WTC11 (cell line): ENCODE data around the gene RRAGA. TPM values are rescaled to one million over a fixed set of nuclear protein-coding genes. Genes with fewer than 3 reads are reported as not detected.

ENCODE experiments used
- ATAC-seq: fragments of 200-7000 bp; cut with Tn5 transposase; 2 replicates; pipeline ENCODE4 v1.10.0; 2021; ENCODE audit warnings: mild to moderate bottlenecking, moderate library complexity
- CTCF ChIA-PET: fragments of 300-600 bp; sonication (Branson Sonifier 250); formaldehyde crosslinking; loops from one replicate; lab custom pipeline; 2021; ENCODE audit warnings: antibody characterized with exemption; lab: Charles Lee
- POLR2A ChIA-PET: fragments of 350-600 bp; sonication (Branson Sonifier 250); formaldehyde crosslinking; loops from one replicate; lab custom pipeline; 2021; ENCODE audit warnings: antibody characterized with exemption; lab: Charles Lee
- DNase-seq: peaks from one replicate; pipeline ENCODE4 v3.0.0; 2021; ENCODE audit warnings: low spot score
- H3K27ac Mint-ChIP-seq: 2 replicates; pipeline ENCODE4 v1.8.0; 2021; ENCODE audit warnings: mixed read lengths
- H3K27me3 Mint-ChIP-seq: 2 replicates; pipeline ENCODE4 v1.8.0; 2021; ENCODE audit warnings: low read depth, mild to moderate bottlenecking, moderate library complexity, mixed read lengths
- H3K36me3 Mint-ChIP-seq: 2 replicates; pipeline ENCODE4 v1.8.0; 2021; ENCODE audit warnings: mixed read lengths
- H3K4me1 Mint-ChIP-seq: 2 replicates; pipeline ENCODE4 v1.8.0; 2022; ENCODE audit warnings: mixed read lengths
- H3K4me3 Mint-ChIP-seq: 2 replicates; pipeline ENCODE4 v1.8.0; 2021; ENCODE audit warnings: mild to moderate bottlenecking, moderate library complexity, mixed read lengths
- H3K9me3 Mint-ChIP-seq: 2 replicates; pipeline ENCODE4 v1.8.0; 2021; ENCODE audit warnings: mixed read lengths
- EMX1 ChIP-seq: fragments of 250-450 bp; sonication (Bioruptor Pico); IDR thresholded peaks from 2 replicates; pipeline ENCODE4 v1.8.0; 2021; ENCODE audit warnings: mild to moderate bottlenecking
- GTF2I ChIP-seq: fragments of 250-450 bp; sonication (Bioruptor Pico); conservative IDR thresholded peaks from 2 replicates; pipeline ENCODE4 v1.4.0; 2021; ENCODE audit warnings: mild to moderate bottlenecking
- TEAD4 ChIP-seq: sonication (generic); formaldehyde crosslinking; IDR thresholded peaks from 2 replicates; pipeline ENCODE4 v1.8.0; 2022; ENCODE audit warnings: mild to moderate bottlenecking, missing genetic modification reagents
- ZNF232 ChIP-seq: sonication (generic); formaldehyde crosslinking; IDR thresholded peaks from 2 replicates; pipeline ENCODE4 v1.8.0; 2022; ENCODE audit warnings: mild to moderate bottlenecking, missing genetic modification reagents
- total RNA-seq: library from RNA; stranded (reverse); gene quantifications from 3 replicates; pipeline ENCODE4 v1.2.3, GENCODE V29; 2021
- TF ChIP-seq, protein P1 (sequence below): sonication (generic); formaldehyde crosslinking; IDR thresholded peaks from 2 replicates; pipeline ENCODE4 v1.8.1; 2022; ENCODE audit warnings: low read depth, mild to moderate bottlenecking, moderate library complexity, missing genetic modification reagents, borderline replicate concordance
- TF ChIP-seq, protein P2 (sequence below): sonication (generic); formaldehyde crosslinking; IDR thresholded peaks from 2 replicates; pipeline ENCODE4 v1.8.0; 2022; ENCODE audit warnings: mild to moderate bottlenecking, missing genetic modification reagents
- TF ChIP-seq, protein P3 (sequence below): sonication (generic); formaldehyde crosslinking; IDR thresholded peaks from 2 replicates; pipeline ENCODE4 v1.8.1; 2022; ENCODE audit warnings: mild to moderate bottlenecking, missing genetic modification reagents, moderate library complexity, borderline replicate concordance
- TF ChIP-seq, protein P4 (sequence below): fragments of 250-450 bp; sonication (Bioruptor Pico); conservative IDR thresholded peaks from 2 replicates; pipeline ENCODE4 v1.9.0; 2021; ENCODE audit warnings: mild to moderate bottlenecking
- TF ChIP-seq, protein P5 (sequence below): sonication (generic); formaldehyde crosslinking; IDR thresholded peaks from 2 replicates; pipeline ENCODE4 v1.8.0; 2022; ENCODE audit warnings: mild to moderate bottlenecking, missing genetic modification reagents
- TF ChIP-seq, protein P6 (sequence below): sonication (generic); formaldehyde crosslinking; IDR thresholded peaks from 2 replicates; pipeline ENCODE4 v1.8.0; 2022; ENCODE audit warnings: missing genetic modification reagents
- TF ChIP-seq, protein P7 (sequence below): fragments of 250-450 bp; sonication (Bioruptor Pico); IDR thresholded peaks from 2 replicates; pipeline ENCODE4 v1.9.0; 2021; ENCODE audit warnings: mild to moderate bottlenecking, borderline replicate concordance
- TF ChIP-seq, protein P8 (sequence below): sonication (generic); formaldehyde crosslinking; IDR thresholded peaks from 2 replicates; pipeline ENCODE4 v1.8.1; 2023; ENCODE audit warnings: mild to moderate bottlenecking, moderate library complexity, missing genetic modification reagents
- TF ChIP-seq, protein P9 (sequence below): fragments of 250-450 bp; sonication (Bioruptor Pico); IDR thresholded peaks from 2 replicates; pipeline ENCODE4 v2.1.2; 2022; ENCODE audit warnings: mild to moderate bottlenecking, moderate library complexity
- TF ChIP-seq, protein P10 (sequence below): fragments of 250-450 bp; sonication (Bioruptor Pico); IDR thresholded peaks from 2 replicates; pipeline ENCODE4 v1.9.0; 2021; ENCODE audit warnings: mild to moderate bottlenecking

The RRAGA gene
- total RNA-seq, 1 experiment from 2014 or later, result 50.1 TPM

DNA sequence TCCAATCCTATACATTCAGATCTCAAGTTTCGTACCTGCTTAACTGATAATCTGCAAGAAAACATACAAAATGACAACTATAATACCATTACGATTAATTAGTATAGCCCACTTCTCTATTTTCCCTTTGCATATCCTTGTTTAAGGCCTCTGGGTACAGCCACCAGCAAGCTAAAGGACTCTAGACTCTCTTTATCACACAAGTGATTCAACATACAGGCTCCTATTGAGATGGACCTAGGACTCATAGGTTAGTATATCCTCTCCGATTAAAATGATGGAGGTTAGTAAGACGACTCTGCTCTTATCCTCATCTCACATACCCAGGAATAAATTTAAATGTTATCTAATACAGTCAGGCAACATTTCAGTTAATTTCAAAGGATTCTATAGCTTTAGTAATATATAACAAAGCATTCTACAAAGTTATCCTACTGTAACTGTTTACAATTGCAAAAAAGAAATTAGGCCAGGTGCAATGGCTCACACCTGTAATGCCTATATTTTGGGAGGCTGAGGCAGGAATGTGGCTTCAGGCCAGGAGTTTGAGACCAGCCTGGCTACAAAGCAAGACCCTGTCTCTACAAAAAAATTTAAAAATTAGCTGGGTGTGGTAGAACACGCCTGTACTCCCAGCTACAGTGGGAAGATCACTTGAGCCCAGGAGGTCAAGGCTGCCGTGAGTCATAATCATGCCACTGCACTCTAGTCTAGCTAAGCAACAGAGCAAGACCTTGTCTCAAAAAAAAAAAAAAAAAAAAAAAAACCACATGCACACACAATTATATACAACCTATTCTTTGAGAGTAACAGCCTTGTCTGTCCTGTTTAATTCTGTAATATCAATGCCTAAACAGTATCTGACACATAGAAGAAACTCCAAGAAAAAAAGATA is 38.1 kb downstream of the RRAGA start:
- ChIA-PET CTCF (interaction anchor here (0.6 to 3.5 kb wide), 4 partner anchors 38 to 377 kb away, joined by 3 to 19 read pairs (median 8); partner anchors contain the start of gene RRAGA), POLR2A (no interaction called here)
- DNase-seq (no peak), ATAC-seq (no peak)
- peaks cover 62% of the 10 kb centered on the region for H3K36me3 Mint-ChIP-seq
- no peaks in the 10 kb centered on the region for H3K4me1 Mint-ChIP-seq
- no peak overlapping the region for H3K4me3 Mint-ChIP-seq
- no peaks in the 10 kb centered on the region for H3K9me3 Mint-ChIP-seq
- H3K27me3 Mint-ChIP-seq, result no peaks in the 10 kb centered on the region
- no peak overlapping the region for H3K27ac Mint-ChIP-seq
- TF ChIP-seq, protein P1, sequence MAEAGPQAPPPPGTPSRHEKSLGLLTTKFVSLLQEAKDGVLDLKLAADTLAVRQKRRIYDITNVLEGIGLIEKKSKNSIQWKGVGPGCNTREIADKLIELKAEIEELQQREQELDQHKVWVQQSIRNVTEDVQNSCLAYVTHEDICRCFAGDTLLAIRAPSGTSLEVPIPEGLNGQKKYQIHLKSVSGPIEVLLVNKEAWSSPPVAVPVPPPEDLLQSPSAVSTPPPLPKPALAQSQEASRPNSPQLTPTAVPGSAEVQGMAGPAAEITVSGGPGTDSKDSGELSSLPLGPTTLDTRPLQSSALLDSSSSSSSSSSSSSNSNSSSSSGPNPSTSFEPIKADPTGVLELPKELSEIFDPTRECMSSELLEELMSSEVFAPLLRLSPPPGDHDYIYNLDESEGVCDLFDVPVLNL (CRISPR knock-in tag), result no peak
- TF ChIP-seq, protein P2, sequence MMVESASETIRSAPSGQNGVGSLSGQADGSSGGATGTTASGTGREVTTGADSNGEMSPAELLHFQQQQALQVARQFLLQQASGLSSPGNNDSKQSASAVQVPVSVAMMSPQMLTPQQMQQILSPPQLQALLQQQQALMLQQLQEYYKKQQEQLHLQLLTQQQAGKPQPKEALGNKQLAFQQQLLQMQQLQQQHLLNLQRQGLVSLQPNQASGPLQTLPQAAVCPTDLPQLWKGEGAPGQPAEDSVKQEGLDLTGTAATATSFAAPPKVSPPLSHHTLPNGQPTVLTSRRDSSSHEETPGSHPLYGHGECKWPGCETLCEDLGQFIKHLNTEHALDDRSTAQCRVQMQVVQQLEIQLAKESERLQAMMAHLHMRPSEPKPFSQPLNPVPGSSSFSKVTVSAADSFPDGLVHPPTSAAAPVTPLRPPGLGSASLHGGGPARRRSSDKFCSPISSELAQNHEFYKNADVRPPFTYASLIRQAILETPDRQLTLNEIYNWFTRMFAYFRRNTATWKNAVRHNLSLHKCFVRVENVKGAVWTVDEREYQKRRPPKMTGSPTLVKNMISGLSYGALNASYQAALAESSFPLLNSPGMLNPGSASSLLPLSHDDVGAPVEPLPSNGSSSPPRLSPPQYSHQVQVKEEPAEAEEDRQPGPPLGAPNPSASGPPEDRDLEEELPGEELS (CRISPR knock-in tag), result no peak
- TF ChIP-seq, protein P3, sequence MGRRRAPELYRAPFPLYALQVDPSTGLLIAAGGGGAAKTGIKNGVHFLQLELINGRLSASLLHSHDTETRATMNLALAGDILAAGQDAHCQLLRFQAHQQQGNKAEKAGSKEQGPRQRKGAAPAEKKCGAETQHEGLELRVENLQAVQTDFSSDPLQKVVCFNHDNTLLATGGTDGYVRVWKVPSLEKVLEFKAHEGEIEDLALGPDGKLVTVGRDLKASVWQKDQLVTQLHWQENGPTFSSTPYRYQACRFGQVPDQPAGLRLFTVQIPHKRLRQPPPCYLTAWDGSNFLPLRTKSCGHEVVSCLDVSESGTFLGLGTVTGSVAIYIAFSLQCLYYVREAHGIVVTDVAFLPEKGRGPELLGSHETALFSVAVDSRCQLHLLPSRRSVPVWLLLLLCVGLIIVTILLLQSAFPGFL (CRISPR knock-in tag), result no peak
- TF ChIP-seq, protein P4, sequence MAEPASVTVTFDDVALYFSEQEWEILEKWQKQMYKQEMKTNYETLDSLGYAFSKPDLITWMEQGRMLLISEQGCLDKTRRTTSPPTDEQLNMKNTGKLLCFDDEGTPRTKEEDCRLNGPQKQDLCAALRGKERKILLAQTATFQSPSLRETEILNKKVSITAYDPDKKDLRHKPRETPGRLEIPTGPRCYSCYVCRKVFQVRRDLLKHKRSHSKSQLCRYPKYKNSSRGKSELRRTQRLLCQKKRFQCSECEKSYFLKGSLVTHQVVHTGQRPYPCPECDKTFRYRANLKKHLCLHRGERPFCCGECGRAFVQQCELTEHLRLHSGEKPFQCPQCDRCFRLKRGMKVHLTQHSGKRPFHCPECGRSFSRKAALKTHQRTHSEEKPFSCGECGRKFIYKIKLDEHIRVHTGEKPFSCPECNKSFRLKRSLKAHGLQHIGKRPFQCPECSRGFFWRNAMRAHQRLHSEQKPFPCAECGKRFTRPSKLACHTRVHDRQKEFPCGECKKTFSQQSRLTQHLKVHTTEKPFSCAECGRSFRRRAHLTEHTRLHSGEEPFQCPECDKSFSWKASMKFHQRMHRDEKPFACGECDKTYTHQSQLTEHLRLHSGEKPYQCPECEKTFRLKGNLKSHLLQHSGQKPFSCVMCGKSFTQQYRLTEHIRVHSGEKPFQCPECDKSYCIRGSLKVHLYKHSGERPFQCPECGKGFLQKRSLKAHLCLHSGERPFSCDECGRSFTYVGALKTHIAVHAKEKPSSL, result no peak
- TF ChIP-seq ZNF232 (CRISPR knock-in tag) (no peak), GTF2I (no peak), TEAD4 (CRISPR knock-in tag) (no peak), EMX1 (CRISPR knock-in tag) (no peak)
- TF ChIP-seq, protein P5, sequence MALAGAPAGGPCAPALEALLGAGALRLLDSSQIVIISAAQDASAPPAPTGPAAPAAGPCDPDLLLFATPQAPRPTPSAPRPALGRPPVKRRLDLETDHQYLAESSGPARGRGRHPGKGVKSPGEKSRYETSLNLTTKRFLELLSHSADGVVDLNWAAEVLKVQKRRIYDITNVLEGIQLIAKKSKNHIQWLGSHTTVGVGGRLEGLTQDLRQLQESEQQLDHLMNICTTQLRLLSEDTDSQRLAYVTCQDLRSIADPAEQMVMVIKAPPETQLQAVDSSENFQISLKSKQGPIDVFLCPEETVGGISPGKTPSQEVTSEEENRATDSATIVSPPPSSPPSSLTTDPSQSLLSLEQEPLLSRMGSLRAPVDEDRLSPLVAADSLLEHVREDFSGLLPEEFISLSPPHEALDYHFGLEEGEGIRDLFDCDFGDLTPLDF (CRISPR knock-in tag), result no peak
- TF ChIP-seq, protein P6, sequence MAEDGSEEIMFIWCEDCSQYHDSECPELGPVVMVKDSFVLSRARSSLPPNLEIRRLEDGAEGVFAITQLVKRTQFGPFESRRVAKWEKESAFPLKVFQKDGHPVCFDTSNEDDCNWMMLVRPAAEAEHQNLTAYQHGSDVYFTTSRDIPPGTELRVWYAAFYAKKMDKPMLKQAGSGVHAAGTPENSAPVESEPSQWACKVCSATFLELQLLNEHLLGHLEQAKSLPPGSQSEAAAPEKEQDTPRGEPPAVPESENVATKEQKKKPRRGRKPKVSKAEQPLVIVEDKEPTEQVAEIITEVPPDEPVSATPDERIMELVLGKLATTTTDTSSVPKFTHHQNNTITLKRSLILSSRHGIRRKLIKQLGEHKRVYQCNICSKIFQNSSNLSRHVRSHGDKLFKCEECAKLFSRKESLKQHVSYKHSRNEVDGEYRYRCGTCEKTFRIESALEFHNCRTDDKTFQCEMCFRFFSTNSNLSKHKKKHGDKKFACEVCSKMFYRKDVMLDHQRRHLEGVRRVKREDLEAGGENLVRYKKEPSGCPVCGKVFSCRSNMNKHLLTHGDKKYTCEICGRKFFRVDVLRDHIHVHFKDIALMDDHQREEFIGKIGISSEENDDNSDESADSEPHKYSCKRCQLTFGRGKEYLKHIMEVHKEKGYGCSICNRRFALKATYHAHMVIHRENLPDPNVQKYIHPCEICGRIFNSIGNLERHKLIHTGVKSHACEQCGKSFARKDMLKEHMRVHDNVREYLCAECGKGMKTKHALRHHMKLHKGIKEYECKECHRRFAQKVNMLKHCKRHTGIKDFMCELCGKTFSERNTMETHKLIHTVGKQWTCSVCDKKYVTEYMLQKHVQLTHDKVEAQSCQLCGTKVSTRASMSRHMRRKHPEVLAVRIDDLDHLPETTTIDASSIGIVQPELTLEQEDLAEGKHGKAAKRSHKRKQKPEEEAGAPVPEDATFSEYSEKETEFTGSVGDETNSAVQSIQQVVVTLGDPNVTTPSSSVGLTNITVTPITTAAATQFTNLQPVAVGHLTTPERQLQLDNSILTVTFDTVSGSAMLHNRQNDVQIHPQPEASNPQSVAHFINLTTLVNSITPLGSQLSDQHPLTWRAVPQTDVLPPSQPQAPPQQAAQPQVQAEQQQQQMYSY, result no peak
- TF ChIP-seq, protein P7, sequence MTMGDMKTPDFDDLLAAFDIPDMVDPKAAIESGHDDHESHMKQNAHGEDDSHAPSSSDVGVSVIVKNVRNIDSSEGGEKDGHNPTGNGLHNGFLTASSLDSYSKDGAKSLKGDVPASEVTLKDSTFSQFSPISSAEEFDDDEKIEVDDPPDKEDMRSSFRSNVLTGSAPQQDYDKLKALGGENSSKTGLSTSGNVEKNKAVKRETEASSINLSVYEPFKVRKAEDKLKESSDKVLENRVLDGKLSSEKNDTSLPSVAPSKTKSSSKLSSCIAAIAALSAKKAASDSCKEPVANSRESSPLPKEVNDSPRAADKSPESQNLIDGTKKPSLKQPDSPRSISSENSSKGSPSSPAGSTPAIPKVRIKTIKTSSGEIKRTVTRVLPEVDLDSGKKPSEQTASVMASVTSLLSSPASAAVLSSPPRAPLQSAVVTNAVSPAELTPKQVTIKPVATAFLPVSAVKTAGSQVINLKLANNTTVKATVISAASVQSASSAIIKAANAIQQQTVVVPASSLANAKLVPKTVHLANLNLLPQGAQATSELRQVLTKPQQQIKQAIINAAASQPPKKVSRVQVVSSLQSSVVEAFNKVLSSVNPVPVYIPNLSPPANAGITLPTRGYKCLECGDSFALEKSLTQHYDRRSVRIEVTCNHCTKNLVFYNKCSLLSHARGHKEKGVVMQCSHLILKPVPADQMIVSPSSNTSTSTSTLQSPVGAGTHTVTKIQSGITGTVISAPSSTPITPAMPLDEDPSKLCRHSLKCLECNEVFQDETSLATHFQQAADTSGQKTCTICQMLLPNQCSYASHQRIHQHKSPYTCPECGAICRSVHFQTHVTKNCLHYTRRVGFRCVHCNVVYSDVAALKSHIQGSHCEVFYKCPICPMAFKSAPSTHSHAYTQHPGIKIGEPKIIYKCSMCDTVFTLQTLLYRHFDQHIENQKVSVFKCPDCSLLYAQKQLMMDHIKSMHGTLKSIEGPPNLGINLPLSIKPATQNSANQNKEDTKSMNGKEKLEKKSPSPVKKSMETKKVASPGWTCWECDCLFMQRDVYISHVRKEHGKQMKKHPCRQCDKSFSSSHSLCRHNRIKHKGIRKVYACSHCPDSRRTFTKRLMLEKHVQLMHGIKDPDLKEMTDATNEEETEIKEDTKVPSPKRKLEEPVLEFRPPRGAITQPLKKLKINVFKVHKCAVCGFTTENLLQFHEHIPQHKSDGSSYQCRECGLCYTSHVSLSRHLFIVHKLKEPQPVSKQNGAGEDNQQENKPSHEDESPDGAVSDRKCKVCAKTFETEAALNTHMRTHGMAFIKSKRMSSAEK (CRISPR knock-in tag), result no peak
- TF ChIP-seq, protein P8, sequence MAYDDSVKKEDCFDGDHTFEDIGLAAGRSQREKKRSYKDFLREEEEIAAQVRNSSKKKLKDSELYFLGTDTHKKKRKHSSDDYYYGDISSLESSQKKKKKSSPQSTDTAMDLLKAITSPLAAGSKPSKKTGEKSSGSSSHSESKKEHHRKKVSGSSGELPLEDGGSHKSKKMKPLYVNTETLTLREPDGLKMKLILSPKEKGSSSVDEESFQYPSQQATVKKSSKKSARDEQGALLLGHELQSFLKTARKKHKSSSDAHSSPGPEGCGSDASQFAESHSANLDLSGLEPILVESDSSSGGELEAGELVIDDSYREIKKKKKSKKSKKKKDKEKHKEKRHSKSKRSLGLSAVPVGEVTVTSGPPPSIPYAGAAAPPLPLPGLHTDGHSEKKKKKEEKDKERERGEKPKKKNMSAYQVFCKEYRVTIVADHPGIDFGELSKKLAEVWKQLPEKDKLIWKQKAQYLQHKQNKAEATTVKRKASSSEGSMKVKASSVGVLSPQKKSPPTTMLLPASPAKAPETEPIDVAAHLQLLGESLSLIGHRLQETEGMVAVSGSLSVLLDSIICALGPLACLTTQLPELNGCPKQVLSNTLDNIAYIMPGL (CRISPR knock-in tag), result no peak
- TF ChIP-seq, protein P9, sequence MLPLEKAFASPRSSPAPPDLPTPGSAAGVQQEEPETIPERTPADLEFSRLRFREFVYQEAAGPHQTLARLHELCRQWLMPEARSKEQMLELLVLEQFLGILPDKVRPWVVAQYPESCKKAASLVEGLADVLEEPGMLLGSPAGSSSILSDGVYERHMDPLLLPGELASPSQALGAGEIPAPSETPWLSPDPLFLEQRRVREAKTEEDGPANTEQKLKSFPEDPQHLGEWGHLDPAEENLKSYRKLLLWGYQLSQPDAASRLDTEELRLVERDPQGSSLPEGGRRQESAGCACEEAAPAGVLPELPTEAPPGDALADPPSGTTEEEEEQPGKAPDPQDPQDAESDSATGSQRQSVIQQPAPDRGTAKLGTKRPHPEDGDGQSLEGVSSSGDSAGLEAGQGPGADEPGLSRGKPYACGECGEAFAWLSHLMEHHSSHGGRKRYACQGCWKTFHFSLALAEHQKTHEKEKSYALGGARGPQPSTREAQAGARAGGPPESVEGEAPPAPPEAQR (CRISPR knock-in tag), result no peak
- TF ChIP-seq, protein P10, sequence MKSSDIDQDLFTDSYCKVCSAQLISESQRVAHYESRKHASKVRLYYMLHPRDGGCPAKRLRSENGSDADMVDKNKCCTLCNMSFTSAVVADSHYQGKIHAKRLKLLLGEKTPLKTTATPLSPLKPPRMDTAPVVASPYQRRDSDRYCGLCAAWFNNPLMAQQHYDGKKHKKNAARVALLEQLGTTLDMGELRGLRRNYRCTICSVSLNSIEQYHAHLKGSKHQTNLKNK (CRISPR knock-in tag), result no peak
